ENCODE results near the gene FREM3. TPM values are rescaled to one million over a fixed set of nuclear protein-coding genes. Genes with fewer than 3 reads are reported as not detected.
"Not testable (repeated sequence)": the region's sequence is repeated elsewhere in the genome, so short reads cannot be mapped to it uniquely, and the experiment has no call there.

Gene FREM3
- total RNA-seq, 4 donors from 2014 or later: not detected

- TF ChIP-seq, protein P1, sequence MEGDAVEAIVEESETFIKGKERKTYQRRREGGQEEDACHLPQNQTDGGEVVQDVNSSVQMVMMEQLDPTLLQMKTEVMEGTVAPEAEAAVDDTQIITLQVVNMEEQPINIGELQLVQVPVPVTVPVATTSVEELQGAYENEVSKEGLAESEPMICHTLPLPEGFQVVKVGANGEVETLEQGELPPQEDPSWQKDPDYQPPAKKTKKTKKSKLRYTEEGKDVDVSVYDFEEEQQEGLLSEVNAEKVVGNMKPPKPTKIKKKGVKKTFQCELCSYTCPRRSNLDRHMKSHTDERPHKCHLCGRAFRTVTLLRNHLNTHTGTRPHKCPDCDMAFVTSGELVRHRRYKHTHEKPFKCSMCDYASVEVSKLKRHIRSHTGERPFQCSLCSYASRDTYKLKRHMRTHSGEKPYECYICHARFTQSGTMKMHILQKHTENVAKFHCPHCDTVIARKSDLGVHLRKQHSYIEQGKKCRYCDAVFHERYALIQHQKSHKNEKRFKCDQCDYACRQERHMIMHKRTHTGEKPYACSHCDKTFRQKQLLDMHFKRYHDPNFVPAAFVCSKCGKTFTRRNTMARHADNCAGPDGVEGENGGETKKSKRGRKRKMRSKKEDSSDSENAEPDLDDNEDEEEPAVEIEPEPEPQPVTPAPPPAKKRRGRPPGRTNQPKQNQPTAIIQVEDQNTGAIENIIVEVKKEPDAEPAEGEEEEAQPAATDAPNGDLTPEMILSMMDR (IDR thresholded peaks at IDR 0.05): no peak
- no peak for TF ChIP-seq POLR2A (IDR thresholded peaks at IDR 0.05)
- H3K27me3 ChIP-seq: peaks cover 4 to 43% (median 9%) of the 10 kb centered on the region in 4 donors
- no peak for DNase-seq
- H3K4me1 ChIP-seq: peaks cover 15 to 19% (median 16%) of the 10 kb centered on the region in 3 donors
- intact Hi-C loops (cut with DNase I): no loop called here
- H3K4me3 ChIP-seq: peak overlapping the region in 2 of 4 donors; percentile 29 to 57
- H3K36me3 ChIP-seq: no peaks in the 10 kb centered on the region
- H3K9me3 ChIP-seq: no peaks in the 10 kb centered on the region
- WGBS, 2 donors: 70 to 96% methylated on average over 2 to 5 of the region's 40 CpGs
- no peak overlapping the region for H3K27ac ChIP-seq
Measured at GRCh38 chr4:143699331-143700045, 987 bp downstream of the FREM3 start.

- intact Hi-C loops (cut with DNase I): no loop called here
- Histone ChIP-seq H3K36me3 (no peaks in the 10 kb centered on the region), H3K27me3 (peaks cover 0 to 15% (median under 1%) of the 10 kb centered on the region in 4 donors), H3K9me3 (no peaks in the 10 kb centered on the region), H3K4me3 (no peak overlapping the region), H3K27ac (no peak overlapping the region), H3K4me1 (no peaks in the 10 kb centered on the region)
- WGBS, 2 donors: 77 to 81% methylated on average over 4 of the region's 4 CpGs
- no peak for DNase-seq
- no peak for TF ChIP-seq POLR2A (IDR thresholded peaks at IDR 0.05)
- TF ChIP-seq, protein P1 (IDR thresholded peaks at IDR 0.05): no peak
Measured at GRCh38 chr4:143693856-143694255, 6.6 kb downstream of the FREM3 start.

DNA sequence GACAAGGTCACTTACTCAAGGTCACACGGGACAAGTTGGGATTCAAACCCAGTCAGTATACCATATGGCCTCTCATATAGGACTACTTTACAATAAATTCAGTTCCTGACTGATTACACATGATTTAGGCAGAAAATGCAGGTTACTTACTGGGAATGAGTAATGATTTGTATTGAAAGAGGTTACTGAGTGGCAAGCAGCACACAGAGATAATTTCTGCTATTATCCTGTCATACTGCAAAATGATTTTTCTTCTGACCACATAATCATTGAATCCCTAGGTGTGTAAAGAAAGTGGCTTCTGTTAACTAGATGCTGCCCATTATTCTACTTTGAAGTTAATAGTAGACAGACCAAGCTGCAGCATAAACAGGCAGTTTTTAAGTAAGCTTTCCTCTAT, 8.2 kb downstream of the FREM3 start:
- no peak for DNase-seq
- Histone ChIP-seq H3K27me3 (no peaks in the 10 kb centered on the region), H3K27ac (no peak overlapping the region), H3K9me3 (no peaks in the 10 kb centered on the region), H3K36me3 (no peaks in the 10 kb centered on the region), H3K4me3 (no peak overlapping the region), H3K4me1 (no peaks in the 10 kb centered on the region)
- intact Hi-C loops (cut with DNase I): no loop called here
- TF ChIP-seq POLR2A (IDR thresholded peaks at IDR 0.05): no peak
- 63 to 90% methylated on average over 1 of the region's 1 CpG for WGBS, 2 donors

DNA sequence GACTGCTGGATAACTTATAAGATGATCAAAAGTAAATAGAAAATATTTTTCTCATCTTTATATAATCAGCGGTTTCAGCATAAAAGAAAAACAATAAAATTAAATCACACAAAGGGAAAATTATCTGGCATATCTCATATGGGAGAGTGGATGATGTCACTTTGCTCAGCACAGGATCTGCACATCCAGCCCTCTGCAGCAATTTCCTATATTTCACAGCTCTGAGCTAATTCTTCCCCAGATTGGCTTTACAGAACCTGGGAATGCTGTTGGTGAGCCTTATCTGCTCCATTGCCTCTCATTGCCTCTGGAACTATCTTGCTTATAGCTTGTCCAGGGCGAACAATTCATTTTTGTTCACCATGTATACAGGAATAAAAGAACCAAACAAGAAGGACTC, 21.0 kb downstream of the FREM3 start:
- WGBS, 2 donors: 65 to 69% methylated on average over 2 of the region's 2 CpGs
- H3K27me3 ChIP-seq: no peaks in the 10 kb centered on the region
- no peak for DNase-seq
- no peaks in the 10 kb centered on the region for H3K9me3 ChIP-seq
- no peaks in the 10 kb centered on the region for H3K4me1 ChIP-seq
- TF ChIP-seq, protein P1 (IDR thresholded peaks at IDR 0.05): no peak
- TF ChIP-seq POLR2A (IDR thresholded peaks at IDR 0.05): no peak
- H3K27ac ChIP-seq: no peak overlapping the region
- intact Hi-C loops (cut with DNase I): no loop called here
- H3K4me3 ChIP-seq: no peak overlapping the region
- H3K36me3 ChIP-seq: no peaks in the 10 kb centered on the region

GRCh38 chr4:143673629-143674028, 26.8 kb downstream of the FREM3 start:
- H3K4me3 ChIP-seq; H3K9me3 ChIP-seq; H3K4me1 ChIP-seq; H3K27me3 ChIP-seq; H3K36me3 ChIP-seq; intact Hi-C loops (cut with DNase I); H3K27ac ChIP-seq; DNase-seq: not testable (repeated sequence)
- 92% methylated on average over 6 of the region's 9 CpGs; no CpG with 5 or more reads in 1 of the 2 donors for WGBS, 2 donors

DNA sequence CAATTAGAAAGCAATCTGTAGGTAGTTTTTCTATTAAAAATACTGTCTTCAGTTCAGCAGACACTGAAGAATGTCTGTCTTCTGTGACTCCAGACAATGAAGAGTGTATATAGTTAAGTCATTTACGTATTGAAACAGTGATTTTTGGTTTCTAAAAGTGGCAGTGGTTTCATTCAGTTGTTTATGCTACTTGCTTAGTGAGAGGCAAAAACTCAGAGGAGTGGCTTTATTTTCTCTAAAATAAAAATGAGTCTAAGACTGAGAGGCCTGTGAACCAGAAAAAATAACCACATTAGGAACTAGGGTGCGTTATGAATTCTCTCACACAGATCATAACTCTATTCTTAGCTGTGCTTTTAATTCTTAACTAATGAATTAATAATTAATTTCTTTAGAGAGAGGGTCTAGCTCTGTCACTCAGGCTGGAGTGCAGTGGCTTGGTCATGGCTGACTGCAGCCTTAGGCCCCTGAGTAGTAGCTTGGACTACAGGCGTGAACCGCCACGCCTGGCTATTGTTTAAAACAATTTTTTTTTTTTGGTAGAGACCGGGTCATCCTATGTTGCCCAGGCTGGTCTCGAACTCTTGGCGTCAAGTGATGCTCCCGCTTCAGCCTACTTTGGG, 31.4 kb downstream of the FREM3 start:
- Histone ChIP-seq H3K4me3 (no peak overlapping the region), H3K36me3 (no peaks in the 10 kb centered on the region), H3K9me3 (no peaks in the 10 kb centered on the region), H3K4me1 (no peaks in the 10 kb centered on the region), H3K27me3 (no peaks in the 10 kb centered on the region), H3K27ac (no peak overlapping the region)
- TF ChIP-seq POLR2A (IDR thresholded peaks at IDR 0.05): no peak
- TF ChIP-seq, protein P1 (IDR thresholded peaks at IDR 0.05): no peak
- no peak for DNase-seq
- intact Hi-C loops (cut with DNase I): no loop called here
- WGBS, 2 donors: 81 to 82% methylated on average over 9 of the region's 9 CpGs
